C4-2B (cell line): ENCODE measurements around the gene CAMTA2.
A peak's percentile ranks its signal among the peaks of the same experiment; 100 is the strongest.

ENCODE experiments used
- H3K27ac ChIP-seq: fragments of 450-650 bp; 2 replicates; pipeline ENCODE4 v1.5.1; 2017
- CTCF ChIP-seq: fragments of 450-650 bp; conservative IDR thresholded peaks from 2 replicates; pipeline ENCODE4 v1.5.1; 2017; ENCODE audit warnings: mild to moderate bottlenecking
- ZFX ChIP-seq: fragments of 450-650 bp; IDR thresholded peaks from 2 replicates; pipeline ENCODE4 v1.6.1; 2017

The CAMTA2 gene

GRCh38 chr17:4998732-4999429 lies 11.4 kb upstream of the CAMTA2 start:
- no peak for TF ChIP-seq ZFX
- TF ChIP-seq CTCF = no peak
- peak overlapping the region; percentile 90 for H3K27ac ChIP-seq

- no peak for TF ChIP-seq CTCF
- peak; percentile 43; the same call in 1 of the 2 replicates for TF ChIP-seq ZFX
- H3K27ac ChIP-seq = peak overlapping the region; percentile 90
These were observed 10.7 kb upstream of the CAMTA2 start for GRCh38 chr17:4998027-4998731.

- H3K27ac ChIP-seq = peak within 1 kb of the TSS; percentile 90
These were observed 10.0 kb upstream of the CAMTA2 start, which contains the start of the genes INCA1 and KIF1C for GRCh38 chr17:4997302-4998026. TSS of gene INCA1 (minus strand) at chr17:4997522. CDS start at chr17:4994437, 3,085 bp downstream. TSS of gene KIF1C (plus strand) at chr17:4997950. CDS start at chr17:5000247, 2,297 bp downstream.

GRCh38 chr17:4994081-4994595 lies 6.7 kb upstream of the CAMTA2 start:
- TF ChIP-seq ZFX = no peak
- no peak for TF ChIP-seq CTCF
- H3K27ac ChIP-seq = no peak overlapping the region

More at GRCh38 chr17:4997302-4998026, 10.0 kb upstream of the CAMTA2 start, which contains the start of the genes INCA1 and KIF1C:
- peak; percentile 54; the same call in 1 of the 2 replicates for TF ChIP-seq ZFX
- no peak for TF ChIP-seq CTCF

- H3K27ac ChIP-seq = peak overlapping the region; percentile 97
- no peak for TF ChIP-seq CTCF
- no peak for TF ChIP-seq ZFX
These were observed 492 bp upstream of the CAMTA2 start for GRCh38 chr17:4987767-4988567.

- TF ChIP-seq CTCF (no peak), ZFX (no peak)
- H3K27ac ChIP-seq = peak overlapping the region; percentile 97
These were observed 1.1 kb downstream of the CAMTA2 start for GRCh38 chr17:4986403-4986802.
